ENCODE measurements around the gene ENDOD1.

The ENDOD1 gene

DNA sequence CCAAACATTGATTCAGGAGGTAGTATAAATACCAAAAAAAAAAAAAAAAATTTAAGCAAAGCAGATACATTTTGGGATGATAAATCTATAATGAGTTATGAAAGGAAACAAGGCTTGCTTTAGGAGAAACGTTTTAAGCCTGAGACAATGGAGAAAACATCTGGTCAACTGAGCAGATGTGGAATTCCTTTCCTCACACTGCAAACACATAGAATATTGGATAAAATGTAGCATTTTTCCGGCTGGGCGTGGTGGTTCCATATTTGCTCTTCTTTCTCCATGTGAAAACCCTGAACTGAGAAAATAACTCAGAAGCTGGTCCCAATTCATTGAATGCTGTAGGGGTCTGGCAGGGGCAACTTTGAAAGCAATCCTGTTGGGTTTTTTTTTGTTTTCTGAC is 33.9 kb downstream of the ENDOD1 start:
- no peak overlapping the region for H2AFZ ChIP-seq (ENCODE audit: low read depth)
- H3K27me3 ChIP-seq (ENCODE audit: insufficient read depth, low read depth), result no peaks in the 10 kb centered on the region
- no peak overlapping the region for H3K27ac ChIP-seq
- H3K4me3 ChIP-seq (IDR thresholded peaks at IDR 0.05; ENCODE audit: insufficient read depth, low read depth, low read length), result no peak overlapping the region
- no peak overlapping the region for H3K9ac ChIP-seq
- no peaks in the 10 kb centered on the region for H3K79me2 ChIP-seq (ENCODE audit: insufficient read depth, low read depth)
- no peaks in the 10 kb centered on the region for H3K4me1 ChIP-seq (ENCODE audit: low read depth, poor library complexity, severe bottlenecking)
- H3K36me3 ChIP-seq (ENCODE audit: insufficient read depth), result no peaks in the 10 kb centered on the region
- TF ChIP-seq CTCF (conservative IDR thresholded peaks at IDR 0.05; ENCODE audit: low read depth, low read length), result no peak
- H3K4me2 ChIP-seq, result no peak overlapping the region
- H4K20me1 ChIP-seq (ENCODE audit: insufficient read depth), result no peaks in the 10 kb centered on the region

GRCh38 chr11:95128602-95129001 is 39.0 kb downstream of the ENDOD1 start:
- TF ChIP-seq CTCF (conservative IDR thresholded peaks at IDR 0.05; ENCODE audit: low read depth, low read length), result no peak

GRCh38 chr11:95132956-95133355 is 43.3 kb downstream of the ENDOD1 start:
- Histone ChIP-seq H3K4me3 (IDR thresholded peaks at IDR 0.05; ENCODE audit: insufficient read depth, low read depth, low read length) (no peak overlapping the region), H3K9ac (no peak overlapping the region), H3K79me2 (ENCODE audit: insufficient read depth, low read depth) (no peaks in the 10 kb centered on the region), H3K27ac (no peak overlapping the region), H4K20me1 (ENCODE audit: insufficient read depth) (no peaks in the 10 kb centered on the region), H3K4me2 (no peak overlapping the region), H3K27me3 (ENCODE audit: insufficient read depth, low read depth) (no peaks in the 10 kb centered on the region), H2AFZ (ENCODE audit: low read depth) (no peak overlapping the region), H3K36me3 (ENCODE audit: insufficient read depth) (no peaks in the 10 kb centered on the region), H3K4me1 (ENCODE audit: low read depth, poor library complexity, severe bottlenecking) (no peaks in the 10 kb centered on the region)
- no peak for TF ChIP-seq CTCF (conservative IDR thresholded peaks at IDR 0.05; ENCODE audit: low read depth, low read length)

More at GRCh38 chr11:95128602-95129001, 39.0 kb downstream of the ENDOD1 start:
- Histone ChIP-seq H2AFZ (ENCODE audit: low read depth) (no peak overlapping the region), H3K4me1 (ENCODE audit: low read depth, poor library complexity, severe bottlenecking) (no peaks in the 10 kb centered on the region), H3K9ac (no peak overlapping the region), H3K27ac (no peak overlapping the region), H3K79me2 (ENCODE audit: insufficient read depth, low read depth) (no peaks in the 10 kb centered on the region), H3K4me3 (IDR thresholded peaks at IDR 0.05; ENCODE audit: insufficient read depth, low read depth, low read length) (no peak overlapping the region), H3K27me3 (ENCODE audit: insufficient read depth, low read depth) (no peaks in the 10 kb centered on the region), H3K36me3 (ENCODE audit: insufficient read depth) (no peaks in the 10 kb centered on the region), H4K20me1 (ENCODE audit: insufficient read depth) (no peaks in the 10 kb centered on the region), H3K4me2 (no peak overlapping the region)

- H3K4me2 ChIP-seq, result no peak overlapping the region
- no peaks in the 10 kb centered on the region for H4K20me1 ChIP-seq (ENCODE audit: insufficient read depth)
- no peak overlapping the region for H3K27ac ChIP-seq
- H2AFZ ChIP-seq (ENCODE audit: low read depth), result no peak overlapping the region
- H3K79me2 ChIP-seq (ENCODE audit: insufficient read depth, low read depth), result no peaks in the 10 kb centered on the region
- H3K9ac ChIP-seq, result no peak overlapping the region
- H3K27me3 ChIP-seq (ENCODE audit: insufficient read depth, low read depth), result no peaks in the 10 kb centered on the region
- no peaks in the 10 kb centered on the region for H3K36me3 ChIP-seq (ENCODE audit: insufficient read depth)
- H3K4me3 ChIP-seq (IDR thresholded peaks at IDR 0.05; ENCODE audit: insufficient read depth, low read depth, low read length), result no peak overlapping the region
- H3K4me1 ChIP-seq (ENCODE audit: low read depth, poor library complexity, severe bottlenecking), result no peaks in the 10 kb centered on the region
- TF ChIP-seq CTCF (conservative IDR thresholded peaks at IDR 0.05; ENCODE audit: low read depth, low read length), result no peak
Measured at GRCh38 chr11:95134491-95134890, 44.8 kb downstream of the ENDOD1 start.

Data from KMS-11 (cell line).